ENCODE measurements around the gene ATP5PO.
A peak's percentile ranks its signal among the peaks of the same experiment; 100 is the strongest.

ATP5PO gene, protein sequence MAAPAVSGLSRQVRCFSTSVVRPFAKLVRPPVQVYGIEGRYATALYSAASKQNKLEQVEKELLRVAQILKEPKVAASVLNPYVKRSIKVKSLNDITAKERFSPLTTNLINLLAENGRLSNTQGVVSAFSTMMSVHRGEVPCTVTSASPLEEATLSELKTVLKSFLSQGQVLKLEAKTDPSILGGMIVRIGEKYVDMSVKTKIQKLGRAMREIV

DNA sequence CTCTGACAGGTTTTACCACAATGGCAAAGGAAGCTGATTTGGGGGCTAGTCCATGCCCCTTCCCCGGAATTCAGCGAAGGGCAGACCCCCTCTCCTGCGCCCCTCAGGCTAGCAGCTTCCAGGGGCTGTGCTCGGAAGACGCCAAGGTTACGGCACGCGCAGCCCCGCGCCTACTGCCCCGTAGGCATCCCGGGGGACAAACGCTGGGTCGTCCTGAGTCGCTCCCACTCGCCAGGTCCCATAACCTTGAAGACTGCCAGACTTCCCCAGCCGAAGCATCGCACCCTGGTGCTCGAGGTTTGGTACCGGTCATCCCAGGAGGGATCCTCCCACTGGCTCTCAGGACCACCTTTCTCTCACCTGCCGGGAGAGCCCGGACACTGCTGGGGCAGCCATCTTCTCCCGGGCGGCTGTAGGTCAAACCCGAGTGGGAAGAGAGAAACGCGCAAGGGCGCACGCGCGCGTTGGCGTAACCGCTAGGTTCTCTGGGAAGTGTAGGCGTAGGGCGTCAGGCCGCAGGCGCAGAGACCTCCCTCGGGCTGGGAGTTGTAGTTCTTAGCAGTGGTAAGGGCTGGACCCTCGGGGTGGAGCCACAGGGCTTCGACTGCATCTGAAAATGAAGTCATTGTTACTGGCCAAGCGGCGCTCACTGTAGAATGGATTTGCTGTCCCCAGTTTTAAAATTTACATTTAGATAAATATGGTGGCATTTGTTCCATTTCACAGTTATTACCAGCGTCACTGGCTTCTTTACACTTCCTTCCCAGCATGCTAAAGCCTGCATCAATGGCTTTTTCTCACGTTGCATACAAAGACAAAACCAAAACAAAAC, at the start of gene ATP5PO:
Gene ATP5PO, minus strand, starts transcription at position 437 of the 832 bp plus-strand sequence. Its CDS starts 41 bp downstream, at position 396.
- Histone ChIP-seq H3K4me3 (ENCODE audit: low read depth in 1 of 2, low read length in 2 of 2) (peak within 1 kb of the TSS; percentile 98 to 99), H3K27me3 (ENCODE audit: low read depth, low read length) (no peaks in the 10 kb centered on the region), H3K9me3 (ENCODE audit: control insufficient read depth in 1 of 2, low read length in 2 of 2) (no peaks in the 10 kb centered on the region), H3K36me3 (ENCODE audit: control insufficient read depth in 1 of 2, insufficient read depth in 2 of 2, low read length in 2 of 2) (peaks cover 8 to 13% of the 10 kb centered on the region in 2 donors), H3K4me1 (ENCODE audit: control insufficient read depth in 1 of 2, insufficient read depth in 2 of 2, low read length in 2 of 2) (peaks cover 7 to 23% of the 10 kb centered on the region in 2 donors), H3K27ac (ENCODE audit: low read length) (peak within 1 kb of the TSS; percentile 94)

DNA sequence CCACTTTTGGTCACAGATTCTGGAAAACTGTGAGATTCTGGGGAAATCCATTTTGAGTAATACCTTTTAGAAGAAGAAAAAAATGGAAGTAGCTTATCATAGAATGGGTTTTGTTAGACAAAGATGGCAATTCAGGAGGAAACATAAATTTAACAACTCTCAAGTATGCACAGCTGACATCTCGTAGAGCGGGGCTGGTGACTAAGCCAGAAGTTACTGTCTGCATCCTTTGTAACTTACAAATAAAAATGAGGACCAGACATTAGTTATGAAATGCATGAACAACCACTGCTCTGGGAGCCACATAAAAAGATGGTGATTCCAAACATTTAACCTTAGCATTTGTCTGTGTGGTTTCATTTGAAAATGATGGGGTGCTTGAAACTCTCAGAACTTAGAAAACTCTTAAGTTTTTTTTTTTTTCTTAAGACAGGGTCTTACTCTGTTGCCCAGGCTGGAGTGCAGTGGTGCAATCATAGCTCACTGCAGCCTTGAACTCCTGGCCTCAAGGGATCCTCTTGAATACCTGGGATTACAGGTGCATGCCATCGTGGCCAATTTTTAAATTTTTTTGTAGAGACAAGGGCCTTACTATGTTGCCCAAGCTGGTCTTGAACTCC, 49.2 kb upstream of the ATP5PO start:
- Histone ChIP-seq H3K27ac (ENCODE audit: low read length) (no peak overlapping the region), H3K4me3 (ENCODE audit: low read depth in 1 of 2, low read length in 2 of 2) (no peak overlapping the region), H3K4me1 (ENCODE audit: control insufficient read depth in 1 of 2, insufficient read depth in 2 of 2, low read length in 2 of 2) (peaks cover 3 to 6% of the 10 kb centered on the region in 2 donors), H3K36me3 (ENCODE audit: control insufficient read depth in 1 of 2, insufficient read depth in 2 of 2, low read length in 2 of 2) (no peaks in the 10 kb centered on the region), H3K27me3 (ENCODE audit: low read depth, low read length) (no peaks in the 10 kb centered on the region), H3K9me3 (ENCODE audit: control insufficient read depth in 1 of 2, low read length in 2 of 2) (peaks cover 0 to 4% of the 10 kb centered on the region in 2 donors)

DNA sequence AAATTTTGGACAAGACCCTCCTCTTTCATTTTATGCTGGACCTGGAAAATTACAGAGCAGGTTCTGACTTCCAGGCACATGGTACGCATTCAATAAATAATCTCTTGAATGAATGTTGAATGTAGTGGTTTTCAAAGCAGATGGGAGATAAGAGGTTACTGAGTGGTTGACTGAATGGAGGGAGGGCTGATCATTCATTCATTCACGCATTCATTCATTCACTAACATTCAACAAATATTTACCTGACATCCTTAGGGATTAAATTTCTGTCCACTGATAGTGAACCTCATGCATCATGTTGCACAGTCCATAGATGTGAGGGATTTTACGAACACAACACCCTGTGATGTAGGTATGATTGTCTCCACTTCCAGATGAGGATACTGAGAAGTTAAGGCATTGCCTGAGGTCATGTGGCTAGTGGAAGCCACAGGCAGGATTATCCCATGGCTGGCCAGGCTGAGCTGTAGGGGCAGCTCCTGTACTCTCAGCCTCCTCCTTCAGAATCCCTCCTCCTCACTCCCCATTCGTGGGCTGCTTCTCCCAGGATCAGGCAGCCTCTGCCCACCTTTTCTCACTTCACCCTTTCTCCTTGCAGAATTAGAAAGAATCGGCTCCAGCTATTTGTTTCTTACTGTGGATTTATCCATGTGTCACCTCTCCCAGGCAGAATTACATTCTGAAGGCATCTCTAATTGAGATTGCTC, 48.4 kb upstream of the ATP5PO start:
- H3K9me3 ChIP-seq (ENCODE audit: control insufficient read depth in 1 of 2, low read length in 2 of 2): peaks cover 0 to 9% of the 10 kb centered on the region in 2 donors
- no peaks in the 10 kb centered on the region for H3K36me3 ChIP-seq (ENCODE audit: control insufficient read depth in 1 of 2, insufficient read depth in 2 of 2, low read length in 2 of 2)
- H3K4me3 ChIP-seq (ENCODE audit: low read depth in 1 of 2, low read length in 2 of 2): no peak overlapping the region
- H3K4me1 ChIP-seq (ENCODE audit: control insufficient read depth in 1 of 2, insufficient read depth in 2 of 2, low read length in 2 of 2): peaks cover 0 to 3% of the 10 kb centered on the region in 2 donors
- no peak overlapping the region for H3K27ac ChIP-seq (ENCODE audit: low read length)
- H3K27me3 ChIP-seq (ENCODE audit: low read depth, low read length): no peaks in the 10 kb centered on the region

DNA sequence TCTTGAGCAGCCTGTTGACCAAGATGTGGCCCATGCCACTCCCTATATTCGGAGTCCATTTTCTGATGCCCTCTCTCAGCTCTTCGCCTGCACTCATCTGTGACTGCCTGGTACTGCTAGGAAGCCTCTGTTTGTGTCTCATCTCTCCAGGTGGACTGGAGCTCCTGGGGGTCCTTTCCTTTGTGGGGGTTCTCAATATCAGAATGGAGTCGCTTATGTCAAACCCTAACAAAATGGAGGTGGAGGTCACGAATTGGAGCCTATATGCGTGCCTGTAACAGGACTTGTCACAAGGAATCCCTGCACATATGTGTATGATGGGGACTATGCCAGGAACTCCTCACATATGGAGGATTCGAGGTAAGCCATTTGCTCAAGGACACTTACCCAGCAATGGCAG, 46.7 kb upstream of the ATP5PO start:
- no peak overlapping the region for H3K27ac ChIP-seq (ENCODE audit: low read length)
- H3K4me1 ChIP-seq (ENCODE audit: control insufficient read depth in 1 of 2, insufficient read depth in 2 of 2, low read length in 2 of 2): peaks cover 0 to 3% of the 10 kb centered on the region in 2 donors
- no peak overlapping the region for H3K4me3 ChIP-seq (ENCODE audit: low read depth in 1 of 2, low read length in 2 of 2)
- no peaks in the 10 kb centered on the region for H3K27me3 ChIP-seq (ENCODE audit: low read depth, low read length)
- H3K36me3 ChIP-seq (ENCODE audit: control insufficient read depth in 1 of 2, insufficient read depth in 2 of 2, low read length in 2 of 2): no peaks in the 10 kb centered on the region
- H3K9me3 ChIP-seq (ENCODE audit: control insufficient read depth in 1 of 2, low read length in 2 of 2): peaks cover 0 to 9% of the 10 kb centered on the region in 2 donors

DNA sequence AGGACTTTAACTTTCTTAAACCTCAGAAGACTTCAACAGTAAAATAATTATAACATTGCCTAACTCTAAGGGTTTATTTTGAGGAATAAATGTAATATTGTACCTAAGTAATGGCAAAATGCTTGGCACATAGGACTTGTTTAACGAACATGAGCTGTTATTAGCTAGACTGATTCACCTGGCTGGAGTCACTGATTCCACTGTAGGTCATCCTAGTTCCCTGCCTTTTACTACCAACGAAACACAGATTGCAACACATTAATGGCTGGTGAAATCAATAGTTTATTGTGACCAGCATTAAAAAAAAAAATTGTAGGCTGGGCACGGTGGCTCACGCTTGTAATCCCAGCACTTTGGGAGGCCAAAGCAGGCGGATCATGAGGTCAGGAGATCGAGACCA, 45.5 kb upstream of the ATP5PO start:
- Histone ChIP-seq H3K4me1 (ENCODE audit: control insufficient read depth in 1 of 2, insufficient read depth in 2 of 2, low read length in 2 of 2) (no peaks in the 10 kb centered on the region), H3K9me3 (ENCODE audit: control insufficient read depth in 1 of 2, low read length in 2 of 2) (peaks cover 0 to 9% of the 10 kb centered on the region in 2 donors), H3K27ac (ENCODE audit: low read length) (no peak overlapping the region), H3K4me3 (ENCODE audit: low read depth in 1 of 2, low read length in 2 of 2) (no peak overlapping the region), H3K27me3 (ENCODE audit: low read depth, low read length) (no peaks in the 10 kb centered on the region), H3K36me3 (ENCODE audit: control insufficient read depth in 1 of 2, insufficient read depth in 2 of 2, low read length in 2 of 2) (no peaks in the 10 kb centered on the region)

DNA sequence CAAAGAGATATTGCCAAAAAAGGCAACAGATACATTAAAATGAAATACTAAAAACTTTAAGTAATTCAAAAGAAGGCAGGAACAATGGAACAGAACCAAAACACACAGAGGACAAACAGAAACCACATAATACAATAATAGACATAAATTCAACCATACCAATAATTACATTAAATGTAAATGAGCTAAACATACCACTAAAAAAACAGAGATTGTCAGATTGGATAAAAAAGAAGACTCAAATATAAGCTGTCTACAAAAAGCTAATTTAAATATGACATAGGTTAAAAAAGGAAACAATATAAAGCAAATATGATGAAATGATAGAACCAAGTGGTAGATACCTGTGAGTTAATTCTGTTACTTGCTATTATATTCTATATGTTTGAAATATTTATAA, 44.1 kb upstream of the ATP5PO start:
- no peaks in the 10 kb centered on the region for H3K4me1 ChIP-seq (ENCODE audit: control insufficient read depth in 1 of 2, insufficient read depth in 2 of 2, low read length in 2 of 2)
- no peak overlapping the region for H3K27ac ChIP-seq (ENCODE audit: low read length)
- no peaks in the 10 kb centered on the region for H3K36me3 ChIP-seq (ENCODE audit: control insufficient read depth in 1 of 2, insufficient read depth in 2 of 2, low read length in 2 of 2)
- H3K4me3 ChIP-seq (ENCODE audit: low read depth in 1 of 2, low read length in 2 of 2): no peak overlapping the region
- no peaks in the 10 kb centered on the region for H3K27me3 ChIP-seq (ENCODE audit: low read depth, low read length)
- H3K9me3 ChIP-seq (ENCODE audit: control insufficient read depth in 1 of 2, low read length in 2 of 2): peaks cover 0 to 9% of the 10 kb centered on the region in 2 donors

DNA sequence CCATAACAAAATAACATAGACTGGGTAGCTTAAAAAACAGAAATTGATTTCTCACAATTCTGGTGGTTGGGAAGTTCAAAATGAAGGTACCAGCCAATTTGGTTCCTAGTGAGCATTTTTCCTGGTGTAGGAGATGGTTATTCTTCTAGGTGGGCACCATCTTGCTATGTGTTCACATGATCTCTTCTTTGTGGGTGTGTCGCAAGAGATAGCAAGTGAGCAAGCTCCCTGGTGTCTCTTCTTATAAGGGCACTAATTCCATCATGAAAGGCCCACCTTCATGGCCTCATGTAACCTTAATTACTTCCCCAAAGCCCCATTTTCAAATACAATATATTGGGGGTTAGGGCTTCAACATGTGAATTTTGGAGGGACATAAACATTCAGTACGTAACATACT, 38.8 kb upstream of the ATP5PO start:
- Histone ChIP-seq H3K27ac (ENCODE audit: low read length) (no peak overlapping the region), H3K27me3 (ENCODE audit: low read depth, low read length) (no peaks in the 10 kb centered on the region), H3K4me3 (ENCODE audit: low read depth in 1 of 2, low read length in 2 of 2) (no peak overlapping the region), H3K9me3 (ENCODE audit: control insufficient read depth in 1 of 2, low read length in 2 of 2) (peaks cover 0 to 2% of the 10 kb centered on the region in 2 donors), H3K4me1 (ENCODE audit: control insufficient read depth in 1 of 2, insufficient read depth in 2 of 2, low read length in 2 of 2) (peaks cover 0 to 3% of the 10 kb centered on the region in 2 donors), H3K36me3 (ENCODE audit: control insufficient read depth in 1 of 2, insufficient read depth in 2 of 2, low read length in 2 of 2) (no peaks in the 10 kb centered on the region)

DNA sequence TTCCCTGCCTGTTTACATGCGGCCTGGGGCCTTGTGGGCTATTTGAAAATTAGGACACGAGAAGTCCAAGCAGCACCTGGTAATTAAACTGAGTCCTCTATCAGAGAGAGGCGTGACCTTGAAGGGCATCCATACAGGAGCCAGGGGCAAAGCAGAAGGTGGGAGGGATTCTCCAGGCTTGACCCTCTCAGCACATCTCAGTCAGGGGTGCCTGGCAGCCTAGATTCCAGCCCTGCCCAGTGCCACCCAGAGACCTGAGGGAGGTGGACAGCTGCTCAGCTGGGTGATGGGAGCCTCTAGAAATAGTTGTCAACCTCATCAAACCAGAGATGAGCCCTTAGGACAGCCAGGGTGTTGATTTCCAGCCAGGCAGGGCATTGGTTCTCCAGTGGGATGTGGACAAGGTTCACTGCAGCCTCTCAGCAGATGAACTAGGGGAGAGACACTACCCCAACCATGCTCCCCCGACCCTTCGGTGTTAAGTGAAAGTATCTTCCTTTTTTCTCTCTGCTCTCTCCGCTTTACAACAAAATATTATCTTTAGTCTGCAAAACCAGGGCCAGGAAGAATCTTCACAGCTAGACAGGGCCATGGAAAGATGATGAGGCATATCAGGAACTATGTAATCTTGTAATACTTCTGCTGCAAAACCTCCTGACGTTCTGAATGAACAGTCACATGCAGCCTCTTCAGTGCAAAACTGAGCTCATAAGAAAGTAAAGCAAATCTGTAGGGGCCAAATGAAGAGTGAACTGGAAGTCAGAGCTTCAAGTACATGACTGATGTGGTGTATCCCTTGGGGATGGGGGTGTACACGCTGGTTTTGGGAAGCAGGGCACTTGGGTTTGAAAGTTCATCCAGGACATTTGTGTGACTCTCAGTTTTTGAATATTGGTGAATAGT, 35.9 kb upstream of the ATP5PO start:
- no peaks in the 10 kb centered on the region for H3K27me3 ChIP-seq (ENCODE audit: low read depth, low read length)
- H3K36me3 ChIP-seq (ENCODE audit: control insufficient read depth in 1 of 2, insufficient read depth in 2 of 2, low read length in 2 of 2): no peaks in the 10 kb centered on the region
- peaks cover 11 to 18% of the 10 kb centered on the region in 2 donors for H3K4me1 ChIP-seq (ENCODE audit: control insufficient read depth in 1 of 2, insufficient read depth in 2 of 2, low read length in 2 of 2)
- H3K27ac ChIP-seq (ENCODE audit: low read length): no peak overlapping the region
- no peak overlapping the region for H3K4me3 ChIP-seq (ENCODE audit: low read depth in 1 of 2, low read length in 2 of 2)
- H3K9me3 ChIP-seq (ENCODE audit: control insufficient read depth in 1 of 2, low read length in 2 of 2): no peaks in the 10 kb centered on the region

DNA sequence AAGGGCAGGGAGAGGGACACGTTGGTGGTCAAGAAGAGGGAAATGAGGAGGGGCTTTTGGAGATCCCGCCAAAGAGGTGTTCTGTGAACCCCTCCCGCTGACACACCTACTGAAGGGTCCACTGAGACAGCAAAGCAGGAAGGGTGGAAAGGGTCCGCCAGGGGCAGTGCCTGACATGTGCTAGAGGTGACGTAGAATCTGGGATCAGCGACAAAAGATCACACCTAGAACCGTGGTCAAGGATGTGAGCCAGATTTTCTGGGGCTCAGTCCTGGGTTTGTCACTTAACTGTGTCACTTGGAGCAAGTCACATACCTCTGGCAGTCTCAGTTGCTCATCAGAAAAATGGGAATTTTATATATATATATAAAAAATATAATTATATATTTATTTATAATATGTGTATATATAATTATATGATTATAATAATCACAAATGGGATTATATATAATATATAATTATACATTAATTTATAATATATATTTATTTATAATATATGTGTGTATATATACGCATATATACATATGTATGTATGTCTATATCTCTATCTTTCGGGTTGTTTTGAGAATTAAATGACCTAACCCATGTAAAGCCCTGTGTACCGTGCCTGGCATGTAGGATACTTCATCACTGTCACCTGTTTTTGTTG, 35.0 kb upstream of the ATP5PO start:
- no peak overlapping the region for H3K27ac ChIP-seq (ENCODE audit: low read length)

More for the DNA sequence above, 35.0 kb upstream of the ATP5PO start:
- H3K9me3 ChIP-seq (ENCODE audit: control insufficient read depth in 1 of 2, low read length in 2 of 2): no peaks in the 10 kb centered on the region
- peaks cover 11 to 18% of the 10 kb centered on the region in 2 donors for H3K4me1 ChIP-seq (ENCODE audit: control insufficient read depth in 1 of 2, insufficient read depth in 2 of 2, low read length in 2 of 2)
- no peak overlapping the region for H3K4me3 ChIP-seq (ENCODE audit: low read depth in 1 of 2, low read length in 2 of 2)
- no peaks in the 10 kb centered on the region for H3K36me3 ChIP-seq (ENCODE audit: control insufficient read depth in 1 of 2, insufficient read depth in 2 of 2, low read length in 2 of 2)
- no peaks in the 10 kb centered on the region for H3K27me3 ChIP-seq (ENCODE audit: low read depth, low read length)

All from muscle layer of duodenum (tissue), 2 donors.